ENCODE results near the gene DGKG. TPM values are rescaled to one million over a fixed set of nuclear protein-coding genes. Genes with fewer than 3 reads are reported as not detected.

Gene DGKG
- total RNA-seq, 1 donor from 2014 or later: 3.9 TPM

DNA sequence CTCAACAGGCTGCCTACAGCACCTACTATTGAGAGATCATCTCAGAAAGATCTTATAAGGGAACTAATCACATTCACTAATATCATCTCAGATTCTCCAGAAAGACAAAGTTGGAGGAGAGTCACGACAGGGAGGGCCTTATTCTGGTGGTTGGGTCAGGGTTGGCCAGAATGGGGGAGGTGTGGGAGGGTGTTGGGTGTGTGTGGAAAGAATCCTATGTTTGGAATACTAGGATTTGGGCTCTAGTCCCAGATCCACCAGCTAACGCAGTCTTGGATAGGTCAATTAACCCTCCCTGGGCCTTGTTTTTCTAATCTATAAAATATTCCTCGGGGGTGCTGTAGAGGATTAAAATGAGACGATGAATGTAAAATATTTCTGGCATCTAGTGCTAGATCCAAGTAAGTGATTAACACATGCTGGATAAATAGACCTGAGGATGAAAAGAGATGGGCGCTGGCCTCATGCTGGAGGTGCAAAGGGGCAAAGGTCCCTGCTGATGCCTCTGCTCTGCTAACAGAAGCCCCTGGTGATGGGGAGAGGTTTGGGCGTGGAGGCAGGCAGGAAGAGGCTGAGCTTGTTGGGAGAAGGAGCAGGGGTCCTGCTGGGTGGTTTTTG is 185.6 kb downstream of the DGKG start:
- intact Hi-C loops (cut with micrococcal nuclease): no loop called here
- DNase-seq (no peak), ATAC-seq (ENCODE audit: low read depth) (no peak)
- Mint-ChIP-seq H3K9me3 (no peaks in the 10 kb centered on the region), H3K27ac (no peak overlapping the region), H3K36me3 (ENCODE audit: low read depth) (no peaks in the 10 kb centered on the region), H3K4me3 (no peak overlapping the region), H3K4me1 (no peaks in the 10 kb centered on the region), H3K27me3 (no peaks in the 10 kb centered on the region)
- TF ChIP-seq, protein P1, sequence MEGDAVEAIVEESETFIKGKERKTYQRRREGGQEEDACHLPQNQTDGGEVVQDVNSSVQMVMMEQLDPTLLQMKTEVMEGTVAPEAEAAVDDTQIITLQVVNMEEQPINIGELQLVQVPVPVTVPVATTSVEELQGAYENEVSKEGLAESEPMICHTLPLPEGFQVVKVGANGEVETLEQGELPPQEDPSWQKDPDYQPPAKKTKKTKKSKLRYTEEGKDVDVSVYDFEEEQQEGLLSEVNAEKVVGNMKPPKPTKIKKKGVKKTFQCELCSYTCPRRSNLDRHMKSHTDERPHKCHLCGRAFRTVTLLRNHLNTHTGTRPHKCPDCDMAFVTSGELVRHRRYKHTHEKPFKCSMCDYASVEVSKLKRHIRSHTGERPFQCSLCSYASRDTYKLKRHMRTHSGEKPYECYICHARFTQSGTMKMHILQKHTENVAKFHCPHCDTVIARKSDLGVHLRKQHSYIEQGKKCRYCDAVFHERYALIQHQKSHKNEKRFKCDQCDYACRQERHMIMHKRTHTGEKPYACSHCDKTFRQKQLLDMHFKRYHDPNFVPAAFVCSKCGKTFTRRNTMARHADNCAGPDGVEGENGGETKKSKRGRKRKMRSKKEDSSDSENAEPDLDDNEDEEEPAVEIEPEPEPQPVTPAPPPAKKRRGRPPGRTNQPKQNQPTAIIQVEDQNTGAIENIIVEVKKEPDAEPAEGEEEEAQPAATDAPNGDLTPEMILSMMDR (IDR thresholded peaks at IDR 0.05): no peak
- POLR2A ChIA-PET: no interaction called here
- CTCF ChIA-PET: no interaction called here

DNA sequence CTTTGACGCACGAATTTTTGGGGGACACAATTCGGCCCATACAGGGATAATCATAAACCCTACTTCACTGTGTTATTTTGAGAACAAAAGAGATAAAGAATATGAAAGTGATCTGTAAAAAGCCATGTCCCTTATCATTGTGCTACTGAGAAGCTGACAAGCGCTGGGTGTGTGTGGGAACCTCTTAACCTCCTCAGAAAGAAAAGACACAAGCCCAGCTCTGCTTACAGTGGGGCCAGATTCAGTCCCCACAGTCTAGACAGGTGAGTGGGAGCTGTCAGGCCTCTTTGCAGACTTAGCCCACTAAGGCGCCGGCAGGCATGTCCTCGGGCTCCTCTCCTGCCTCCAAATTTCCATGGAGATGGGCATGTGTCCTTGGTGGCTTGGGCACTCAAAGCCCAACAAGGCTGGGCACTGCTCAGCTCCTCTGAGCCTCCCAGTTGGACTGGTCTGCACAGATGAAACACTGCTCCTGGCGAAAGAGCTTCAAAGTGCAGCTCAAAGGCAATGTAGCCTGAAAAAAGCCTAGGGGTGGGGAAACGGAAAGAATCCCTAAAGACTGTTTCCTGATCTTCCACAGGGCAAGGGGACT is 188.7 kb downstream of the DGKG start:
- TF ChIP-seq, protein P1 (IDR thresholded peaks at IDR 0.05): no peak
- ATAC-seq (ENCODE audit: low read depth) (no peak), DNase-seq (no peak)
- H3K4me3 Mint-ChIP-seq: no peak overlapping the region
- H3K9me3 Mint-ChIP-seq: no peaks in the 10 kb centered on the region
- no peaks in the 10 kb centered on the region for H3K27me3 Mint-ChIP-seq
- ChIA-PET POLR2A (no interaction called here), CTCF (no interaction called here)
- no peaks in the 10 kb centered on the region for H3K4me1 Mint-ChIP-seq
- H3K36me3 Mint-ChIP-seq (ENCODE audit: low read depth): no peaks in the 10 kb centered on the region
- intact Hi-C loops (cut with micrococcal nuclease): no loop called here
- no peak overlapping the region for H3K27ac Mint-ChIP-seq

DNA sequence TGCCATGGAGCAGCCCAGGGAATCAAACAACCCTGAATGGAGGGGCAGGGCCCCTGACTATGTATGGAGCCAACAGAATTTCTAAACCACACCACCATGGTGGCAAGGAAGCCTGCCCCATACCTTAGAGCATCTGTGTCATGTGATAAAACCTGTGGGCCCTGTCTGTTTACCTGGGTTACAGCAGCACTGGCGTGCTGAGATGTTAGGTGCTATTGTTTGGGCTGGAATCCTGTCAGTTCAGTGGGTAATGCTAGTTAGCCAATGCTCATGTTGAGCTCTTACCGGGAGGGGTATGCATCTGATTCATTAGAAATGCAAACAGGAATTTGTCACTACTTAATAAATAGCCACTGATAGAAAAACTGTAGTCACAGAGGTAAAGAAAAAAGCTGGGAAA is 189.7 kb downstream of the DGKG start:
- H3K27me3 Mint-ChIP-seq: no peaks in the 10 kb centered on the region
- H3K4me1 Mint-ChIP-seq: no peaks in the 10 kb centered on the region
- no peak overlapping the region for H3K27ac Mint-ChIP-seq
- ChIA-PET POLR2A (no interaction called here), CTCF (no interaction called here)
- ATAC-seq (ENCODE audit: low read depth): no peak
- H3K4me3 Mint-ChIP-seq: no peak overlapping the region
- no peak for DNase-seq
- TF ChIP-seq, protein P1 (IDR thresholded peaks at IDR 0.05): no peak
- no peaks in the 10 kb centered on the region for H3K9me3 Mint-ChIP-seq
- intact Hi-C loops (cut with micrococcal nuclease): no loop called here
- no peaks in the 10 kb centered on the region for H3K36me3 Mint-ChIP-seq (ENCODE audit: low read depth)

DNA sequence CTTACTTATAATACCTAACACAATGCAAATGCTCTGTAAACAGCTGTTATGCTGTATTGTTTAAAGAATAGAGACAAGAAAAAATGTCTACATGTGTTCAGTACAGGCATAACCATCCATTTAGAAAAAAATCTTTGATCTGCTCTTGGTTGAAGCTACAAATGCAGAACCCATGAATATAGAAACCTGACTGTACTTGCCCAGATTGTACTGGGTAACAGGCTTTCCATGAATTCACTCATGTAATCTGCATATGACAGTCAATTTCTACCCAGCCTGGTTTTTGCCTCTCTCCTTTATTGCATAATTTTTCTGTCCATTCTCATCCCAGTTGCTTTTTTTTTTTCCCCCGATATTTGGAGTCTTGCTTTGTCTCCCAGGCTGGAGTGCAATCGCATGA is 190.5 kb downstream of the DGKG start:
- ATAC-seq (ENCODE audit: low read depth) (no peak), DNase-seq (no peak)
- H3K4me1 Mint-ChIP-seq: no peaks in the 10 kb centered on the region
- intact Hi-C loops (cut with micrococcal nuclease): no loop called here
- H3K27ac Mint-ChIP-seq: no peak overlapping the region
- no peaks in the 10 kb centered on the region for H3K36me3 Mint-ChIP-seq (ENCODE audit: low read depth)
- H3K9me3 Mint-ChIP-seq: no peaks in the 10 kb centered on the region
- ChIA-PET POLR2A (no interaction called here), CTCF (no interaction called here)
- TF ChIP-seq, protein P1 (IDR thresholded peaks at IDR 0.05): no peak
- no peak overlapping the region for H3K4me3 Mint-ChIP-seq
- no peaks in the 10 kb centered on the region for H3K27me3 Mint-ChIP-seq

DNA sequence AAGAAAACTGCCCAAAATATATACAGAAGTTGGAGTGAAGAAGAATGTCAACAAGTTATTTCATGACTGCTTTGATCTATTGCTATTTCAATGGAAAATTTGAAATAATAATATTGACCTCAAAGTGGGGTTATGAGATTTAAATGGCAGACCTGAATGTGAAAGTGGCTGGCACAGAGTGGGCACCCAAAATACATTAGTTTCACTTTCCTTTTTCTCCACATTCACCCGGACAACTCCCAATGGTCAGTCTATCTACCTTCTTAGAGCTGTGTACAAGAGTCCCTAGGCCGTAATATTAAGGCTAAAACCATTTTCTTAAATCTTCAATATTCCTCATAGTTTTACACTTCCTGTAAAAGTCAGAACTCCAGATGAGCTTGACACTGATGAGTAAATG is 191.5 kb downstream of the DGKG start:
- Mint-ChIP-seq H3K36me3 (ENCODE audit: low read depth) (no peaks in the 10 kb centered on the region), H3K27ac (no peak overlapping the region), H3K9me3 (no peaks in the 10 kb centered on the region), H3K27me3 (no peaks in the 10 kb centered on the region), H3K4me1 (no peaks in the 10 kb centered on the region), H3K4me3 (no peak overlapping the region)
- DNase-seq (no peak), ATAC-seq (ENCODE audit: low read depth) (no peak)
- POLR2A ChIA-PET: no interaction called here
- intact Hi-C loops (cut with micrococcal nuclease): no loop called here
- TF ChIP-seq, protein P1 (IDR thresholded peaks at IDR 0.05): no peak
- CTCF ChIA-PET: no interaction called here

Data from activated B cell treated with CpG ODN at 0.5 μM for 24 hours (primary cell).